Neural cell (in vitro differentiated cells): ENCODE results near the gene CDKN2AIP.

Experiments
- EZH2 ChIP-seq: fragments of 200-600, 300-800 bp; shearing (Covaris generic), sonication (generic); IDR thresholded peaks from 2 replicates; pipeline ENCODE4 v1.6.1; 2014; ENCODE audit warnings: antibody characterized with exemption, low read length, borderline replicate concordance, mild to moderate bottlenecking; ENCODE audit not compliant: insufficient read depth, poor library complexity, severe bottlenecking
- POLR2AphosphoS5 ChIP-seq: IDR thresholded peaks from 2 replicates; pipeline ENCODE4 v1.6.1; 2012
- RAD21 ChIP-seq: fragments of 450-650 bp; conservative IDR thresholded peaks from 2 replicates; pipeline ENCODE4 v1.6.1; 2014; ENCODE audit warnings: antibody characterized with exemption, mild to moderate bottlenecking, moderate library complexity
- TF ChIP-seq, protein P1 (sequence below): fragments of 450-650 bp; IDR thresholded peaks from 2 replicates; pipeline ENCODE4 v1.5.1; 2014; ENCODE audit warnings: antibody characterized with exemption, mild to moderate bottlenecking, moderate library complexity; ENCODE audit not compliant: poor library complexity, severe bottlenecking
- TF ChIP-seq, protein P2 (sequence below): IDR thresholded peaks from 2 replicates; pipeline ENCODE4 v1.6.1; 2012; ENCODE audit warnings: borderline replicate concordance

DNA sequence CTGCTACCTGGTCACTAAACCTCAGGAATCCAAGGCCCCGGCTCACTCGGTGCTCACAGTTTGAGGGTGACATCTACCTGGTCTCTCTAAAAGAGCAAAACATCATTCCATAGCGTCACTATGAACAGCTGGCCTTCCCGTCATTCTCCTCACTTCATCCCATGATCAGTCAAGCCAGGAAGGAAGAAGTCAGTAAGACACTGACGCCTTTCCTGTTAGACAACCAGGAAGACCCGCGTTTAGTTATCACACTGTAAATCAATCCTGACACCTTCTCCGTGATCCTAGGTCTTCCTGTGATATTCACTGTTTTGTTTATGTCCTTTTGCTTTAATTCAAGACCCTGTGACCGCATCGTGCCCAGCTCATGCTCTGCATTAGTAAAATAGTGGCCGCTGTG lies 31.6 kb upstream of the CDKN2AIP start:
- TF ChIP-seq, protein P1, sequence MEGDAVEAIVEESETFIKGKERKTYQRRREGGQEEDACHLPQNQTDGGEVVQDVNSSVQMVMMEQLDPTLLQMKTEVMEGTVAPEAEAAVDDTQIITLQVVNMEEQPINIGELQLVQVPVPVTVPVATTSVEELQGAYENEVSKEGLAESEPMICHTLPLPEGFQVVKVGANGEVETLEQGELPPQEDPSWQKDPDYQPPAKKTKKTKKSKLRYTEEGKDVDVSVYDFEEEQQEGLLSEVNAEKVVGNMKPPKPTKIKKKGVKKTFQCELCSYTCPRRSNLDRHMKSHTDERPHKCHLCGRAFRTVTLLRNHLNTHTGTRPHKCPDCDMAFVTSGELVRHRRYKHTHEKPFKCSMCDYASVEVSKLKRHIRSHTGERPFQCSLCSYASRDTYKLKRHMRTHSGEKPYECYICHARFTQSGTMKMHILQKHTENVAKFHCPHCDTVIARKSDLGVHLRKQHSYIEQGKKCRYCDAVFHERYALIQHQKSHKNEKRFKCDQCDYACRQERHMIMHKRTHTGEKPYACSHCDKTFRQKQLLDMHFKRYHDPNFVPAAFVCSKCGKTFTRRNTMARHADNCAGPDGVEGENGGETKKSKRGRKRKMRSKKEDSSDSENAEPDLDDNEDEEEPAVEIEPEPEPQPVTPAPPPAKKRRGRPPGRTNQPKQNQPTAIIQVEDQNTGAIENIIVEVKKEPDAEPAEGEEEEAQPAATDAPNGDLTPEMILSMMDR = no peak
- TF ChIP-seq RAD21 (no peak), EZH2 (no peak), POLR2AphosphoS5 (no peak)
- TF ChIP-seq, protein P2, sequence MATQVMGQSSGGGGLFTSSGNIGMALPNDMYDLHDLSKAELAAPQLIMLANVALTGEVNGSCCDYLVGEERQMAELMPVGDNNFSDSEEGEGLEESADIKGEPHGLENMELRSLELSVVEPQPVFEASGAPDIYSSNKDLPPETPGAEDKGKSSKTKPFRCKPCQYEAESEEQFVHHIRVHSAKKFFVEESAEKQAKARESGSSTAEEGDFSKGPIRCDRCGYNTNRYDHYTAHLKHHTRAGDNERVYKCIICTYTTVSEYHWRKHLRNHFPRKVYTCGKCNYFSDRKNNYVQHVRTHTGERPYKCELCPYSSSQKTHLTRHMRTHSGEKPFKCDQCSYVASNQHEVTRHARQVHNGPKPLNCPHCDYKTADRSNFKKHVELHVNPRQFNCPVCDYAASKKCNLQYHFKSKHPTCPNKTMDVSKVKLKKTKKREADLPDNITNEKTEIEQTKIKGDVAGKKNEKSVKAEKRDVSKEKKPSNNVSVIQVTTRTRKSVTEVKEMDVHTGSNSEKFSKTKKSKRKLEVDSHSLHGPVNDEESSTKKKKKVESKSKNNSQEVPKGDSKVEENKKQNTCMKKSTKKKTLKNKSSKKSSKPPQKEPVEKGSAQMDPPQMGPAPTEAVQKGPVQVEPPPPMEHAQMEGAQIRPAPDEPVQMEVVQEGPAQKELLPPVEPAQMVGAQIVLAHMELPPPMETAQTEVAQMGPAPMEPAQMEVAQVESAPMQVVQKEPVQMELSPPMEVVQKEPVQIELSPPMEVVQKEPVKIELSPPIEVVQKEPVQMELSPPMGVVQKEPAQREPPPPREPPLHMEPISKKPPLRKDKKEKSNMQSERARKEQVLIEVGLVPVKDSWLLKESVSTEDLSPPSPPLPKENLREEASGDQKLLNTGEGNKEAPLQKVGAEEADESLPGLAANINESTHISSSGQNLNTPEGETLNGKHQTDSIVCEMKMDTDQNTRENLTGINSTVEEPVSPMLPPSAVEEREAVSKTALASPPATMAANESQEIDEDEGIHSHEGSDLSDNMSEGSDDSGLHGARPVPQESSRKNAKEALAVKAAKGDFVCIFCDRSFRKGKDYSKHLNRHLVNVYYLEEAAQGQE = no peak
